Stimulated activated CD4-positive, alpha-beta T cell treated with anti-CD3 and anti-CD28 coated beads, Interleukin-2, amount 100 ng/mL, for 24 hours (primary cell): ENCODE data around the gene UBP1.
"Not testable (repeated sequence)": the region's sequence is repeated elsewhere in the genome, so short reads cannot be mapped to it uniquely, and the experiment has no call there.

ENCODE experiments used
- DNase-seq, 2 donors: peaks; one replicate each; pipeline ENCODE4 v3.0.0-alpha.2; 2020

Gene UBP1

DNA sequence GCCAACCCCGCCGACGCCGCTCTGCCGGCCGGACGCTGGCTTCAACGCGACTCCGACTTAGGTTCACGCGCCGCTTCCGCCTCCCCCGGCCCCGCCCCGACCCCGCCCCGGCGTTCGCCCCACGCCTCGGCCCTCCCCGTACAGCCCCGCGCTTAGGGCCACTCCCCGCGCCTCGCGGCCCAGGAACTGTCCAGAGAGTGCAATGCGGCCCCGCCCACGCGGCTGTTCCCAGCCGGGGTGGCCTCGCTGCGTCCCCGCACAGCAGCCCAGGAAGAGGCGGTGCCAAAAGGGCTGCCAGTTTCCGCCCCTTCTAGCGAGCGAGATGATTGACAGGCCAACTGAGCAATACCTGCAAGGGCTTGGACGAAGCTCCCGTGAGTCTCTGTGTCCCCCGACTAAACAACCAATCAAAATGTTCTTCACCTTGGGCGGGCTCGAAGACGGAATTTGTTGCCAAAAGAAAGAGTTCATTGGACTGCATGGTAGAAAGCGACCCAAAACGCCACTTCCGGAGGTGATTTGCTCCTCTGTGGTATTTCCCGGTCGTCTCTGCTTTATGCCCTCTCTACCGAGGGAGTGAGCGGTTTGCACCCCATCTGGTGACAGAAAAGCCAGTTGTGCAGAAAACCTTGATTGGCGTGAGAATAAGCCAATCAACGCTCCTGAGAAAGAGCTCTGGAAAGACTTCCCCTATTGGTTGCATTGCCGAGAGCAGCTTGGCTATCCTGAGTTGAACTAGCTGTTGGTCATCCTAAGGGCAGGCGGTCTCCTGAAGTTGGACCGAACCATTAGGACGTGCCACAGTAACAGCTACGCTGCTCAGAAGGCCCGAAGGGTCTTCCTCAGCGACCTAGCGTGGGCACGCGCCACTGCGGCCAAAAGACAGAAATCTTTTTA lies at the start of gene UBP1:
TSS of gene UBP1 (minus strand) at position 78 of the 897 bp plus-strand sequence. CDS start 557 bp downstream, outside the sequence.
- peak; percentile 97 to 99 for DNase-seq

DNA sequence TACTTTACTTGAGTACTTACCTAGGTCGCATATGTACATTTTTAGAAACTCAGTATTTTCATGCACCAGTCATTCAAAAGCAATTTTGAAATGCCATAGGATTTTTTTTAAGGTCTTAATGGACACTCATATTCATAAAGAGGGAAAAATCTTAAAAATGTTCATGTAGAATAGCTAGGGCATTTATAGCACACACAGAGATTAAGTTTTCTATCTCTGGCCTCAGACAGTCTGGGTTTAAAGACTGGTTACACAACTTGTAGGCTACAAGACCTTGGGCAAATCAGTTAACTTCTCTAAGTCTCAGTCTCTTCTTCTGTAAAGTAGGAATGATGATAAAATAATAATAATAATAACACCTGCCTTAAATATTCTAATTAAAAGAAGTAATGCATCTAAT lies 48.5 kb upstream of the UBP1 start:
- DNase-seq = no peak

GRCh38 chr3:33488246-33488645 lies 48.0 kb upstream of the UBP1 start:
- no peak for DNase-seq

DNA sequence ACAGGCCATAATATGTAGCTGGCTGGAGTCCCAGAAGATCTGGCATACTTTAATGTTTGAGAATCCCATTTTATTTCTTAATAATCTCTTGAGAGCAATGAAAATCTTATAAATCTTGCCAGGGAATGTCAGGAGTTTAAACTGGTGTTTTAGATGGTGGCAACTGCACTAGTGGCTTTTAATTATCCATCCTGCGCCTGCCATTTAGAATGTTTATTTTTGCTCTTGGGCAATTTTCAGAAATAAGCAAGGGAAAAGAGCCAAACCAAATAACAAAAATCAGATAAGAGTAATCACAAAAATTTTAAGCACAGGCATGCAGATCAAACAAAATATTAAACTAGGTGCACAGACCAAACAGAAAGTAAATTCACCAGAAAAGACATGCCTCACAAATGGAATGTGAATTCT lies 41.9 kb upstream of the UBP1 start:
- no peak for DNase-seq

GRCh38 chr3:33474896-33475295 lies 34.7 kb upstream of the UBP1 start:
- DNase-seq = no peak

- no peak for DNase-seq
Observed at GRCh38 chr3:33473813-33474212, 33.6 kb upstream of the UBP1 start.

DNA sequence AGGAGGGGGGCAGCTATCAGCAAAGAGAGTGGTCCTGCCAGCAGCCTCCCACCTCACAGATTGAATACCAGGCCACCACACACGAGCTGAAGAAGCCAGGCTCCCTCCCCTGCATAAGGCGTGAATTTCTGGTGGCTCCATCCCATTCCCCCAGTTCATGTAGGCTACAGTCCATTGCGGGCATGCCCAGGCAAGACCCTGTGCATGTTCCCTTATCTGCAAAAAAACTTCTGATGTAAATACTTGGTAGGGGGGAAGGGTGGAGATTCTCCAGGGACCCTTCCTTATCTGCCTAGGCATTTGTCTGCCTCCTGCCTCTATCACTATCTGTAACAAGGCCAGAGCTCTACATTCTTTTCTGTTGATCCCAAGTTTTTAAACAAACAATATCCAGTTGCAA lies 27.6 kb upstream of the UBP1 start:
- DNase-seq = no peak

DNA sequence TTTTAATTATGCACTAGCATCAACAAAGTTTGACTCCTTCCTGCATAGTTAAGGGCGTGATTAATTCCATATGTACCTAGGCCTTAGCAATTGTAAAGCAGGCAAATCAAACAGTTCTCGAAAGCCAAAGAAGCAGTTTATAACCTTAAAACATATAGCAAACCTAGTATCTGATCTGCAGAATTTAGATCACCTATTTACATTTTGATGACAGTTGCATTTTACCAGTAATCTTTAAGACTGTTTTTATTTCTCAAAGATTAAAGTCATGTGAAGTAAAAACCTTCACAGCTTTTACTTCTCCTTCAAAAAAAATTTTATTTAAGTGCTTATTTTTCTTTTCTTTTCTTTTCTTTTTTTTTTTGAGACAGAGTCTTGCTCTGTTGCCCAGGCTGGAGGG lies 20.9 kb upstream of the UBP1 start:
- no peak for DNase-seq

DNA sequence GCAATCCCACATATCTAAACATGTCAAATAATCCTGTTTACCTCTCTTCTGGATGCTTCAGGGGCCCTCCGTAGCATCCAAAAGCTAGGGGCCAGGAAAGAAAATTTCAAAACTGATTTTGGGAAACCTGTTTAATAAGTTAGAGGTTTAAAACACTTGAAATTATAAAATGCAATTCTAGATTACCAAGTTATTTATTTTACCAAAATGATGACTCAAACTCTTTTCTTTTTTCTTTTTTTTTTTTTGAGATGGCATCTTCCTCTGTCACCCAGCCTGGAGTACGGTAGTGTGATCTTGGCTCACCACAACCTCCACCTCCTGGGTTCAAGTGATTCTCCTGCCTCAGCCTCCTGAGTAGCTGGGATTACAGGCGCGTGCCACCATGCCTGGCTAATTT lies 19.4 kb upstream of the UBP1 start:
- DNase-seq = not testable (repeated sequence)

DNA sequence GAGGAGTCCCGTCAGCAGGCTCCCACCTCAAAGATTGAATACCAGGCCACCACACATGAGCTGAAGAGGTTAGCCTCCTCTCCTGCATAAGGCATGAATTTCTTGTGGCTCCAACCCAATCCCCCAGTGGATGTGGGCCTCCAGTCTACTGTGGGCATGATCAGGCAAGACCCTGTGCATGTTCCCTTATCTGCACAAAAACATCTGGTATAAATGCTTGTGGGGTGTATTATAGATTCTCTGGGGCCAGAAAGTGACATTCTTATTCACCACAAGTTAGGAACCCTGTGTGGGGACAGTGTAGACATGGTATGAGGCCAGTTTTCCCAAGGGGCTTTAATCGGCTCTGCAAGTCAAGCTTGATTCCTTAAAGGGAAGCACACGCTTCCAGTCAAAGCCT lies 18.2 kb upstream of the UBP1 start:
- DNase-seq = no peak

- no peak for DNase-seq
Observed at GRCh38 chr3:33456756-33457155, 16.6 kb upstream of the UBP1 start.

- no peak for DNase-seq
Observed at GRCh38 chr3:33453331-33453761, 13.1 kb upstream of the UBP1 start.

DNA sequence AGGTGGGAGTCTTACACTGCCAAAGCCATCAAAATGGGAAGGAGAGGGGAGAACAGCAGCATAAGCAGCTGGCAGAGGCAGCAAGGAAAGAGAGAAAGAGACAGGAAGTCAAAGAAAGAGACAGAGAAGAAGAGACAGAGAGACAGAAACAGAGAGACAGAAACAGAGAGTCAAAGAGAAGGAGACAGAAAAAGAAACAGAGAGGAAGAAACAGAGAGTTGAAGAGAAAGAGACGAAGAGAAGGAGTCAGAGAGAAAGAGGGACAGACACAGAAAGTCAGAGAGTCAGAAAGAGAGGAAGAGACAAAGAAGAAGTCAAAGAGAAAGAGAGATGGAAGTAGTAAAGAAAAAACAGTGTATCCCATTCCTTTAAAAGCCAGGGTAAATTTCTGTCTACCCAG lies 11.8 kb upstream of the UBP1 start:
- DNase-seq = not testable (repeated sequence)

DNA sequence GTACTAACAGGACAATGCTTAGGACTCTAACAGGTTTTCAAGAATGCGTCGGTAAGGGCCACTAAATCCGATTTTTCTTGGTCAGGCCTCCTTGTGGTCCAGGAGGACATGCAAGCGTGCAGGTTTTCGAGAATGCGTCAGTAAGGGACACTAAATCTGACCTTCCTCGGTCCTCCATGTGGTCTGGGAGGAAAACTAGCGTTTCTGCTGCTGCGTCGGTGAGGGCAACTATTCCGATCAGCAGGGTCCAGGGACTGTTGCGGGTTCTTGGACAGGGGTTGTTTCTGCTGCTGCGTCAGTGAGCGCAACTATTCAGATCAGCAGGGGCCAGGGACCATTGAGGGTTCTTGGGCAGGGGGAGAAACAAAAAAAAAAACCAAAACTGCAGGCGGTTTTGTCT lies 7.8 kb upstream of the UBP1 start:
- no peak for DNase-seq

- DNase-seq = not testable (repeated sequence)
Observed at GRCh38 chr3:33447256-33447625, 7.0 kb upstream of the UBP1 start.

GRCh38 chr3:33442190-33442589 lies 2.0 kb upstream of the UBP1 start:
- DNase-seq = no peak

DNA sequence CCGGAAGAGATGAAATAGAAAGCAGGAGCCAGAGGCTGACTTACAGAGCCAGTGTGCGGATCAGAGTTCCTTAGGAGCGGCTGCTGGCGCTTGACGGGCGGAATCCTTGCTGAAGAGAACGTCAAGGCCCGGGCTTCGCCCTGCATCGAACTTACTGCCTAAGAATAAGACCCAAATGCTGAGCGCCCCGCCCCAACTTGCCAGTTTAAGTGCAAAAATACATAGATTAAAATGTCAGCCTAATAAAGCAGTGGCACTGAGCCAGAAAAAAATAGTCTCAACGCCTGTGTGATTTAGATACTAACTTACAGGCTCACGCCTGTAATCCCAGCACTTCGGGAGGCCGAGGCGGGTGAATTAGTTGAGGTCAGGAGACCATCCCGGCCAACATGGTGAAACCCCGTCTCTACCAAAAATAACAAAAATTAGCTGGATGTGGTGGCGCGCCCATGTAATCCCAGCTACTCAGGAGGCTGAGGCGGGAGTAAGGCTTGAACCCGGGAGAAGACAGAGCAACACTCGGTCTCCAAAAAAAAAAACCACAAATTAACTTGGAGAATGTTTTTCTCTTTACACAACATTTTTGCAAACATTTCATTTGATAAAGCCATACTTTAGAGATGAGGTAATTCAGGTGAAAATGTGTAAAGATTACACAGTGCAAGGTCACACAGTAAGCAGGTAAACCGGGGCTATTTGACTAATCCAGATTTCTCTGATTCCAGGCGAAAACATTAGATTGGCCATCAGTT lies 1.2 kb upstream of the UBP1 start:
- DNase-seq = no peak

DNA sequence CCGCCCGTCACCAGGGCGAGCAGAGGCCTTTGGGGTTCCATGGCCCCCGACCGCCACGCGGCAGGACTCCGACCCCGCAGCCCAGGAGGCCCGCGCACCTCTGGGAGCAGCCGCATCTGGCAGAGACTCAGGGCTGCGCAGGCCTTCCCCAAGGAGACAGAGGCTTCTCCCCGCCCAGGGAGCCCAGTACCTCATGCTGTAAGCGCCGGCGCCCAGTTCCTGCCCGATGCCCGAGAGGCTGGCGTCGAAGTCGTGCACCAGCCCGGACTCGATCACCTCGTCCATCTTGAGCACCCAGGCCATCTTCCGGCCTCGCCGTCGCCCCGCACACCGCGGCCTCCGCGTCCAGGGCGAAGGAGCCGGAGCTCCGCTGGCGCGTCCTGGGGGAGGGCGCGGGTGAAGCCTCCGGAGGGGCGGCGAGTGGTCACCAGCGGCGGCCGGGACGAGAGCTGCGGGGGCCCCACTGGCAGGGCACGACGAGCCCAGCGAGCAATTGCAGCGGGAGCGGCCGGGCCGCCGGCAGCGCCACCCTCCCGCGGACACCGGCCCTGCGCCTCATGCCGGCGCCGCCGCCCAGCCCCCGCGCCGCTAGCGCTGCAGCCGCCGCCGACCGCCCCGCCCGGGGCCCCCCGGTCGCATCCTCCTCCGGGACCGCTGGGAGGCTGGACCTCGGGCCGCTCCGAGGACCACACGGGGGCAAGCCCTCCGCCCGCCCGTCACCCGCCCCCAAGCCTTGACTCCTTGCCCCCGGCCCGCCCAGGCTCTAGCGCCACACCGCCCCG lies 468 bp downstream of the UBP1 start:
- DNase-seq = peak; percentile 51 to 54

DNA sequence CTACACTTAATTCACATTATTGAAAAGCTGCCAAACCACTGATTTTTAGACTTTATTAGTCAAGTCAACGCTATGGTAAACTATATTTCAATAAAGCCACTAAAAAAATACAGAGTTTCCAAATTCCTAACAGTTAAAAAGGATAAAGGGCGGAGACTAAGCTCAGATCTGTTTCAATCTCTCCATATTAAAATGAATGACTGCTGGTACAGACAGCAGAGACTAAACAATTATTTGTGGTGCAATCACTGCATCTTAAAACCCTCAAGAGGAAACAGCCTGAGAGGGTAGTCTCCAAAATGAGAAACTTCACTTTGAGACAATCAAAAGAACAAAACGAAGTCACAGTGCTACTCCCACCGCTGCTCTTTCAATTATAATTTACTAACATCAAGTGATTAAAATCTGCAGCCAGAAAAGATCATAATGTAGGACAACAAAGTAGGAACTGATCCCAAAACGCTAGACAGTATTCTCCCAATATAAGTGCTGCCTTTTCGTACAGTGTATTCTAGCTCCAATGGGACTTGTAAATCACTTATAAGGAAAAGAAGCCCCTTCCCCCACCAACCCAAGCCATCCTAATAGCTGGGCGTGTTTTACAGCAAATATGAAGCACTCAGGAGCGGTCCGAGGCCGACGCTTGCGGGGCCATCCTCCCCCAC lies 1.2 kb downstream of the UBP1 start:
- no peak for DNase-seq

GRCh38 chr3:33438284-33438668 lies 1.9 kb downstream of the UBP1 start:
- DNase-seq = no peak

GRCh38 chr3:33437556-33438283 lies 2.5 kb downstream of the UBP1 start:
- DNase-seq = no peak

GRCh38 chr3:33433843-33434242 lies 6.4 kb downstream of the UBP1 start:
- no peak for DNase-seq
